NCI-H2107 treated with DMSO at 0.1 percent for 48 hours (cell line): ENCODE results near the gene MAN2B2.
"Not testable (repeated sequence)": the region's sequence is repeated elsewhere in the genome, so short reads cannot be mapped to it uniquely, and the experiment has no call there.

Experiments used
- DNase-seq: peaks from one replicate; lab custom pipeline; 2025; ENCODE audit not compliant: unreplicated experiment; lab: John Stamatoyannopoulos, UW

MAN2B2 gene

DNA sequence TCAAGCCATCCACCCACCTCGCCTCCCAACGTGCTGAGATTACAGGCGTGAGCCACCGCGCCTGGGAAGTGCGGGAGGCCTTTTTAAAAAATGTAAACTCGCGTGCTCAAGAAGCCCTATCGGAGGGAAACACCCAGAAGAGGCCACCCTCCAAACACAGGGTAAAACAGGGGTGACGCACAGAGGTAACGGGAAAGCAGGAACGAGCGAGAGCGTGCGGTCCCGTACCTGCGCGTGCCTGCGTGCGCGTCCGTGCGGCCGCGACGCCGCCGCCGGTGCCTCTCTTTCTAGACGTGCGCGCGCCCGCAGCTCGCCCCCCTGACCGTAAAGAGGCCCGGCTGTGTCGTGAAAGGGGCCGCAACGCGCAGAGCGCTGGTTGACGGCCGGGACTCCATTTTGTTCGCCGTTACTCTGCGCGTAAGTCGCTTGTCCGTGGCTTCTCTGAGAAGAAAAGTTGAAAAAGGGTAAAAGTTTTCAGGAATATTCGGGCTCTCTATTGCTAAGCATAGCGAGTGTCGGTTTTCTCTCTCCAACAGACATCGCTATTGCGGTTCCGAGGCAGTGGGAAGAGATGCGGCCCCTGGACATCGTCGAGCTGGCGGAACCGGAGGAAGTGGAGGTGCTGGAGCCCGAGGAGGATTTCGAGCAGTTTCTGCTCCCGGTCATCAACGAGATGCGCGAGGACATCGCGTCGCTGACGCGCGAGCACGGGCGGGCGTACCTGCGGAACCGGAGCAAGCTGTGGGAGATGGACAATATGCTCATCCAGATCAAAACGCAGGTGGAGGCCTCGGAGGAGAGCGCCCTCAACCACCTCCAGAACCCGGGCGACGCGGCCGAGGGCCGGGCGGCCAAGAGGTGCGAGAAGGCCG is 65.5 kb downstream of the MAN2B2 start, which contains the start of gene MRFAP1:
Gene MRFAP1 (plus strand): TSS at position 394 of the 872 bp plus-strand sequence. CDS start 178 bp downstream, at position 572.
- peak; percentile 80 for DNase-seq

DNA sequence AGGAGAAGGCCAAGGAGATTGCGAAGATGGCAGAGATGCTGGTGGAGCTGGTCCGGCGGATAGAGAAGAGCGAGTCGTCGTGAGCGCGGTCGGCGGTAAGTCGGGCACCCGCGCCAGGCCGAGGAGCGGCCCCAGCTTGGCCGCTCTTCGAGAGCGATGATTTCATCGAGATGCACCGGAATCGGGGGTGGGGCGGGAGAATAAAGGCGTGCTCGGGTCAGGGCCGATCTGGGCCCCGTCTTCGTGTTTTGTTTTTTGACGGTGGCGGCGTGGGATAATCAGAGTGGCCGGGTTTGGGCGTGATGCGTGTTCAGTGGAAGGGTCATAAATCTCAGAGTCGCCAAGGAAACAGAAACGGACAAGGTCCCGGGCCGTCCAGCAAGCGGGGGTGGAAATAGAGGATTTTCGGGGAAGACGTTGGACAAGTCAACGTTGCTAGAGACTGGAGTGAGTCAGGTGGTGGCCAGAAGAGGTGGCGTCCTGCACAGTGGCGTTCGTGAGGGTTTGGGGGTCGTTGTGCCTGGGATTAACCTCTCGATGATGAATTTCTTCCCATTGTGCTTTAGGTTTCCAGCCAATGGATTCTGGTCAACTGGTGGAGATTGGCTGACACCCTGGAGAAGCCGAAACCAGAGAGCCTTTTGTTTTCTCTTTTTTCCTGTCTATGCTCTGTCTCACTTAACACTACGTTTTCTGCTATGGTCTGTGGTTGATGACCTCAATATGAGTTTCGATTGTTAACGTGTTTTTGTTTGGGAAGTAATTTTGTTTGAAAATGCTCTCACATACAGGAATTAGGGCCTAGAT is 66.4 kb downstream of the MAN2B2 start:
- DNase-seq, result no peak

DNA sequence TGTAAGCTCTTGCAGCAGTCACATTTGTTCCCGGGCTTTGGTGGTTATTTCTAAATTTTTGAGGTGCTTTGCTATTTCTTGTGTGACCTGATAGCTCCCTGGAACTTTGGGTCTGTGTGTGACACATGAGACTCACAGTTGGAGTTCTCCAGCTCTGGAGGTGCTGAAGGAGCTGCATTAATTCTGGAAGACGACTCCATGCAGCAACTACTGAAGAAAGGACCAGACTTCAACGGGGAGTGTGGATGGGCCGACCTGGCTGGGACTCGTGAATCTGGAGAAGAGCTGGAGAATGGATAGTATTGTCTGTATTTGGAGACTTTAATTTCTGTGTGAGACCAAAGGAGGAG is 67.0 kb downstream of the MAN2B2 start:
- DNase-seq, result no peak

DNA sequence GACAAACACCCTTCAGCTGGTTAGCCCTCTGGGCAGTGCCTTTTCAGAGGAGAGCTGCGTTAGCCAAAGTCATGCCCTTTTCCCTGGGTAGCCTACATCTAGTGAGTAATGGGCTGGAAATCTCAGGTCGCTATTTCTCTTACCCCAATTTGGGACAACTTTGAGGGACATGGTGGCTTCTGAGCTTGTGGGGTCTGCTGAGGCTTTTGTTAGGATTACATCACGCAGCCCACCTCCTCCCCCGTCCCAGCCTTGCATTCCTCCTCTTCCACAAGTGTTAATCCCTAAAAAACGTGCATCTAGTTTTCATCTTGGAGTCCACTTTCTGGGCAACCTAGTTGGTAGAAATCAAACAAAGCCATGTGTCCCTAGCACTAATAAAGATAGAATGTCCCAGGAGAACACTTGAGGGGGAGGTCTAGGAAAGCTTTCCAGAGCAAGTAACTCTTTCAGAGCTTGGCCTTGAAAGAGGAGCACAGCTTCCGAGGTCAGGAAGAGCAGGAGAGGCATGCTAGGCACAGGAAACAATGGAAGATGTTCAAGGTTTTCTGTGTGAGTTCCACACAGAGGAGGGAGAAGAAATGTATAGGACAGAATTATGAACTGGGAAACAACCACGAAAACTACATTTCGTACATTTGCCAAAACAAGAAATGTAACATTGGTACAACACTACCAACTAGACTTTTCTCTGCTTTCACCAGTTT is 68.3 kb downstream of the MAN2B2 start:
- DNase-seq, result no peak

DNA sequence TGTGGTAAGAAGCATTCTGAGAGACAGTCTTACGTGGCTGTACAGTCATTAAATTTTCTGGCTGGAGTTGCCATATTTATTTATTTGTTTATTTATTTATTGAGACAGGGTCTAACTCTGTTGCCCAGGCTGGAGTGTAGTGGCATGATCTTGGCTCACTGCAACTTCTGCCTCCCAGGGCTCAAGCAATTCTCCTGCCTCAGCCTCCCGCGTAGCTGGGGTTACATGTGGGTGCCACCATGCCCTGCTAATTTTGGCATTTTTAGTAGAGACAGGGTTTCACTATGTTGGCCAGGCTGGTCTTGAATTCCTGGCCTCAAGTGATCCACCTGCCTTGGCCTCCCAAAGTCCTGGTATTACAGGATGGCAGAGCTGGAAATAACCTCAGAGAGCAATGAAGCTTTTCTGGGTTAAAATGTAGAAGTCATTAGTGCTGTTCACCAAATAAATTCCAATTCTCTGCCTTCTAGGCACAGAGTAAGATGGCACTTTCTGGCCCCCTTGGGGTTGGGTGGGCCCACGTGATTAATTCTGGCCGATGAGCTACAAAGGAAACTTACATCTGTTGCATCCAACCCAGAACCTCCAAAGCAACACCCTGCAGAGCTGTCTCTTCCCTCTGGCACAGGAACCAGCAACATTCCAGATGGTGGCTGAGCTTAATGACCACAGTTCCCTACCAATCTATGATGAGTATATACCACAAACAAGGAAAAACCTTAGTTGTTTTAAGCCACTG is 70.0 kb downstream of the MAN2B2 start:
- DNase-seq, result no peak

DNA sequence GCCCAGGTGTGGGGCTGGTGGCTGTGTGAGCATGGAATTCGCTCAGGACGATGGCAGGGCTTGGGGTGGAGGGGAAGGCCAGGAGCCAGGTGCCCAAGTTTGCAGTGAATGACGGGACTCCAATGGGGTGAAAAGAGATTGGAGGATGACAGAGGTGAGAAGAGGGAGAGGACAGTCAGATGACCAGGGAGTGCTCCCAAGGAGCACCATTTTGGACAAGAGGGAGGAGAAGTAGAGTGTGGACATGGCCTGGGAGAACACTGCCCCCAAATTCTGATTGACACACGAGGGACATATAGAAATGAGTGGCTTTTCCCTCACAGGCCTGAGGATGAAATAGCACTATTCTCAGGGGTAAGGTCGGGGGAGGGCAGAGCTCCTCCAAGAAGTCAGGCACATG is 72.2 kb downstream of the MAN2B2 start:
- DNase-seq, result no peak

DNA sequence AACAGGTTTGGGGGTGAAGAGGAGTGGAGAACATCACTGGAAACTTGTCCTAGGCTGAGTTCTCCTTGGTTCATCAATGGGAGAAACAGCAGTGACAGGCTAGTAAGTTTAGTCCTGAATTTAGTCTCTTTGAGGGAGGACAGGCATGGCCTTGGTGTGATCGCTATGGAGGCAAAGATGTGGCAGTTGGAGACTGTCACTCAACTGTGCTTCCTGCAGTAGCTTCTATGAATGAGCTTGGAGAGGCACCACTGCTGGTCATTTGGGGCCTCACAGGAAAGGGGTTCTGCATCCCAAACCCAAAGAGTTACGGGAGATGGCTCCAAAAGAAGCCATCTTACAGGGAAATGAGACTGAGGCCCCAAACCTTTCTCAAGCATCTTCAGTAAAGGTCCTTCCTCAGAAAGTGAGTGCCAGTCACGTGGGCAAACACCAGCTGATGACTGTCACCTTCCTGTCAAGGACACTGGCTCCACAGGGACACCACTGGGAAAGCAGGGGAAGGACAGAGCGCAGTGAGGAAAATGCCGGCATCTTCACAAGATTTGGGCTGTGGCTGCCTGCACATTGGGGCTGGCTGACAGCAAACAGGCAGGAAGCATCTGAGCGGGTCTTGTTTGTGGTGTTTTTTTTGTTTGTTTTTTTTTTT is 72.7 kb downstream of the MAN2B2 start:
- DNase-seq, result no peak

DNA sequence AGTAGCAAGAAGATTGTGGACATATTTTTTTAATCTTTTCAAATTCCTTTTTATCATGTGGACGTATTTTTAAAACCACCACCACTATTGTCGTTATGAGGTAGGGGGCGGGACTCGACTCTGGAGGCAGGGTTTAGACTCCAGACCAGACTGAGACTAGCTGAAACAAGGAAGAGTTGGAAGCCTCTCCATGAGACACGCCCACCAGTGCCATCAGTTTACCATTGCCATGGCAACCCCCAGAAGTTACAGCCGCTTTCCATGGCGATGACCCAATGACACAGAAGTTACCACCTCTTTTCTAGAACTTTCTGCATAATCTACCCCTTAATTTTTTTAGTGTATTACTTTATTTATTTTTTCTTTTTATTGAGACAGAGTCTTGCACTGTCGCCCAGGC is 74.2 kb downstream of the MAN2B2 start:
- DNase-seq, result no peak

DNA sequence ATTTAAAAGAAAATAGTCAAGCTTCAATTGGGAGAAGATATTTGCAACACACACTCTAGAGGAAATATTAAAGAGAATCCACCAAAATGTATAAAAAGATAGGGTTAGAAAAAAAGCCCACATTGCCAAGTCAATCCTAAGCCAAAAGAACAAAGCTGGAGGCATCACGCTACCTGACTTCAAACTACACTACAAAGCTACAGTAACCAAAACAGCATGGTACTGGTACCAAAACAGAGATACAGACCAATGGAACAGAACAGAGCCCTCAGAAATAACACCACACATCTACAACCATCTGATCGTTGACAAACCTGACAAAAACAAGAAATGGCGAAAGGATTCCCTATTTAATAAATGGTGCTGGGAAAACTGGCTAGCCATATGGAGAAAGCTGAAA is 79.2 kb downstream of the MAN2B2 start:
- DNase-seq, result not testable (repeated sequence)

DNA sequence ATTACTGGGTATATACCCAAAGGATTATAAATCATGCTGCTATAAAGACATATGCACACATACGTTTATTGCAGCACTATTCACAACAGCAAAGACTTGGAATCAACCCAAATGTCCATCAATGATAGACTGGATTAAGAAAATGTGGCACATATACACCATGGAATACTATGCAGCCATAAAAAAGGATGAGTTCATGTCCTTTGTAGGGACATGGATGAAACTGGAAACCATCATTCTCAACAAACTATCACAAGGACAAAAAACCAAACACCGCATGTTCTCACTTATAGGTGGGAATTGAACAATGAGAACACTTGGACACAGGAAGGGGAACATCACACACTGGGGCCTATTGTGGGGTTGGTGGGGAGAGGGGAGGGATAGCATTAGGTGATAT is 80.3 kb downstream of the MAN2B2 start:
- DNase-seq, result not testable (repeated sequence)

DNA sequence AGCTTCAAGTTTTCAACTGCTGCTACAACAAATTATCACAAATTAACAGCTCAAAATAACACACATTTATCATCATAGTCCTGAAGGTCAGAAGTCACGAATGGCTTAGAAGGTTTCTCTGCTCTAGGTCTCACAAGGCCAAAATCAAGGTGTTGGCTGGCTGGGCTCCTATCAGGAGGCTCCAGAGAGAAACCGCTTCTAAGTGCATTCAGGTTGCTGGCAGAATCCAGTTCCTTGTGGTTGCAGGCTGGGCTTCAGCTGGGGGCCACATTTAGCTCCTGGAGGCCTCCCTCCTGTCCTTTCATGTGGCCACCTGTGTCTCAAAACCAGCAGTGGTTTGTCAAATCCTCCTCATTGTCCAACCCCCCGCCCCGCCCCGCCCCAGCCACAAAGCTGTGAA is 80.9 kb downstream of the MAN2B2 start:
- DNase-seq, result no peak

DNA sequence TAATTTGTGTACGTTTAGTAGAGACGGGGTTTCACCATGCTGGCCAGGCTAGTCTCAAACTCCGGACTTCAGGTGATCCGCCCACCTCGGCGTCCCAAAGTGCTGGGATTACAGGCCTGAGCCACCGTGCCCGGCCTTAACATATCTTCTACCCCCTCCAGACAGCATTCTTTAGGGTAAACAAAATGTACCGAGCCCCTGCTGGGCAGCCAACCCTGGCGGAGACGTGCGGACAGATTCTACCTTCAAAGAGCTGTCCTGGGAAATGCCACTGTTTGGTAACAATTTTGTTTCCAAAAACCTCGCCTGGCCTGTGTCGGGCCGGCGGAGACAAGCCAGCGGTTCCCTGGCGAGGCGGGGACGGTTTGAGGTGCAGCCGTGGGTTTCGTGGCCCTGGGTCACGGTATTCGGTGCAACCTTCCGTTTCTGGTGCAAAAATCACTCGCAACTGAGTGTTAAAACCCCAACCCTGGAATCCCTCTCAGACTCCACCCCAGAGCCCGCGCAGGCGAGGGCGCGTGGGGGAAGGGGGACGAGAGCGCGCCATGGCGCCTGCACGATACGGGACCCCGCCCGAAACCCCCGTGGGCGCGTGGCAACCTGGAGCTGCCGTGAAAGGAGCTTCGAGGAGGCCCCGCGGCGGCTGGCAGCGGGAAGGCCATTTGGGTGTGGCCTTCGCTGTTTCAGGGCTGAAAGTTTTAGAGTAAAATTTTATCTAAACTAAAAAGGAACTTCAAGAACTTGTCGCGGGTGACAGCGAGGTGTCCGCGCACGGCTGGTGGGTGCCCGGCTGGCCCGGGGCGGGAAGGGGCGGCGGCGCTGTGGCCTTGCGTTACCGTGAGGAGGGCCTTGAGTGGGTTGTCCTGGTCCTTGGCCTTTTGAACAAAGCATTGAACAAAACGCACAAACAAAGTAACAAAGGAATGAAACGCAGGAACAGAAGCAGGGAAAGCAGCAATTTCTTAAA is 82.5 kb downstream of the MAN2B2 start:
- DNase-seq, result no peak

DNA sequence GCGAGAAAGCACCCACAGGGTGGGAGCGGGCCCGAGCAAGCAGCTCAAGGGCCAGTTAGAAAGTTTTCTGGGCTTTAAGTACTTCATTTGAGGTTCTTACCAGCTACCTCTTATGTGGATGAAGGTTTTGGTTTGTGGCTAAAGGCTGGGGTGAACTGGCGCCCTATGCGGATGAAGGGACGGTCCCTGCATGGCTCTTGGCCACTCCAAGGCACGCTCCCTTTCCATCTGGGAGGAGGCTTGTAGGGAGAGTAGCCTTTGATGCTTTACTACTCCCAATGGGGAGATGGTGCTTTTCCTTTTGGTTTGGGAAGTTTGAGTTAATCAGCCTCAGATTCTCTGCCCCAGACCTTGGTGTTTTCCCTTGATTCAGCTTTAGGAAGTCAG is 83.2 kb downstream of the MAN2B2 start:
- no peak for DNase-seq

DNA sequence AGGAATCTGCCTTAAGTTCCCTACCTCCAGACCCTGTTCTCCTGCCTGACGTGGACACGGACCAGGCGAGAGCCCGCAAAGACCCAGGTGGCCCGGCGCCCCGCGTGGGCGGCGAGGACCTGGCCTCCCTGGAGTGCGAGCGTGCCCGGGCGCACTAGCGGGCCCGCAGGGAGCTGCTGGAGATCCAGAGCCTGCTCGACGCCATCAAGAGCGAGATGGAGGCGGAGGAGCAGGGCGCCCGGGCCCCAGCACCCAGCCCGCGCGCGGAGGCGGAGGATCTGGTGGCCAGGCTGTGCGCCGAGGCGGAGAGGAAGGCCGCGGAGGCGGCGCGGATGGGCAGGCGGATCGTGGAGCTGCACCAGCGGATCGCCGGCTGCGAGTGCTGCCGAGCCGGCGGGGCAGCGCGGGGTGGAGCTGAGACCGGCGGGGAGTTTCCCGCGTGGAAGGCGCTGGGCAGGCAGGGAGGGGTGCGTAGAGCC is 83.6 kb downstream of the MAN2B2 start:
- no peak for DNase-seq

DNA sequence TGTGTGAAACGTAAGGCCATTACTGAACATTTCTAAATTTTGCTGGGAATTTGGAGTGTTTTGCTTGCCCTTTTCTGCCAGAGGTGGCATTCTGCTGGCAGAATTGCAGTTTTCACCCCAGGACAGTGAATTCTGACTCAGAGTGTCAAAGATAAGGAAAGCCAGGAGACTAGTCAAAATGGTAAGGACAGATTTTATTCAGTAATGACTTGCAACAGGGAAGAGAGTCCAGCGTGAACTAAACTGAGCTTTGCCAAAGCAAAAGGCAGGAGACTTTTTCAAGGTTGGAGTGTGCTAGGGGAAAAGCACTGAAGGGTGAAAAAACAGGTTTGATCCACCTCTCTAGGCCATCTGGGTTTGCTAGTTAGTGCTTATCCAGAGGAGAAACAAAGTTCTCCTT is 84.9 kb downstream of the MAN2B2 start:
- no peak for DNase-seq

DNA sequence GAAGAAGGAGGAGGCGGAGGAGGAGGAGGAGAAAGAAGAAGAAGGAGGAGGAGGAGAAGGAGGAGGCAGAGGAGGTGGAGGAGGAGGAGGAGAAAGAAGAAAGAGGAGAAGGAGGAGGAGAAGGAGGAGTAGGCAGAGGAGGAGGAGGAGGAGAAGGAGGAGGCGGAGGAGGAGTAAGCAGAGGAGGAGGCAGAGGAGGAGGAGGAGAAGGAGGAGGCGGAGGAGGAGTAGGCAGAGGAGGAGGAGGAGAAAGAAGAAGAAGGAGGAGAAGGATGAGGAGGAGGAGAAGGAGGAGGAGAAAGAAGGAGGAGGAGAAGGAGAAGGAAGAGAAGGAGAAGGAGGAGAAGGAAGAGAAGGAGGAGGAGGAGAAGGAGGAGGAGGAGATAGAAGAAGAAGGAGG is 85.4 kb downstream of the MAN2B2 start:
- no peak for DNase-seq

DNA sequence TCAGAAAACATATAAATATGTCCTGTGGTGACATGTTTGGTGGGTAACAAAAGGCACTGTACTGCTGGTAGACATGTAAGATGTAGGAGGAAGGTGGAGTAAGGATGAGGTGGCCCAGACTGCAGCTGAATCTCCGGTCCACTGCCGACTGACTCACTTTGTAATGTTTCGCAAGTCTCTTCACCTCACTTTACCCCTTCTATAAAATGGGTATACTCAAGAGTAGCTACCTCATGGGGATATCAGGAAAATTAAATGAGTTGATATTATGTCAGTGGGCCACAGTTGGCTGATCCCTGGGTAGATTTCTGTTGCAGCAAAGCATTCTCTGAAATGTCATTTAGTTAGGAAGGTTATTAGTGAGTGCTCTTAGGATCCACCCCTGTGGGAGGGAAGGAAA is 87.6 kb downstream of the MAN2B2 start:
- DNase-seq, result no peak

DNA sequence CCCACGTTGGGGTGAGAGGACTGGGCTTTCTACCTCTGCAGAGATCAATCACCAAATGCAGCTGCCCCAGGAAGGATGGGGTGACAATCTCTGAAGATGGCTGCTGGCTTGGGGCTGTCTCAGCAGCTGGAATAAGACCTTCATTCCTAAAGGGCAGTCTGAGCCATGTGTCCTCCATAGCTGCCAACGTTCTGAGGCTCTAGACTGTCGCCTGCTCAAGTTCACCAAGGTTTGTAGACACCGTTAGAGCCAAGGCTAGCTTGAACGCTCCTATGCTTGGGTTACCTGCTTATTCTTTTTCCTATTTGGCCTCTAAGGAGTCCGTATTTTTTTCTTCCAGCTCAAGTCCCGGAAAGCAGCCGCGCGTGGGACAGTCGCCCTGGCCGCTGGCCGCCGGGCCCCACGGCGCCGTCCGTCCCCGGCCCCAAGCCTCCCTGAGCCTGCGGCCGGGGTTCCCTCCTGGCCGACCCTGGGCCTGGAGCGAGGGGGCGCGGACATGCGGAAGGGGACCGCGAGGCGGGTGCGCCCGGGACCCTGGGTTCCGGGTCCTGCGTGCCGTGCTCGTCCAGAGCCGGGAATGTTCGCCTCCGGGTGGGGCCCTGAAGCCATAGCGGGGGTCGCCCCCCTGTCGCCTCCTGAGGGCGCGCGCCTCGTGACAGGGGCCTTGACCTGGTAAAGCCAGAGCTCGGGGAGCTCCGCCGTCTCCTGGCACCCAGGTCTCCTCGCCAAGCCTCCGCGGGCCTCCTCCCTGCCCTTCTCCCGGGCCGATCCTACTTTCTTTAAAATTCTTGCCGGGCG is 88.8 kb downstream of the MAN2B2 start:
- no peak for DNase-seq
